Activated gamma-delta T cell treated with Interleukin-2 at 50 U/mL for 16 hours (primary cell): Measurements from ENCODE around the gene SMIM8.
"Not testable (repeated sequence)": the region's sequence is repeated elsewhere in the genome, so short reads cannot be mapped to it uniquely, and the experiment has no call there.

Source experiments
- DNase-seq: peaks from one replicate; pipeline ENCODE4 v3.0.0-alpha.2; 2020

Gene SMIM8

GRCh38 chr6:87322304-87323212, at the start of gene SMIM8:
Gene SMIM8, plus strand, starts transcription at chr6:87322588. Its CDS starts 14,444 bp downstream, at chr6:87337032.
- peak; percentile 81 for DNase-seq

DNA sequence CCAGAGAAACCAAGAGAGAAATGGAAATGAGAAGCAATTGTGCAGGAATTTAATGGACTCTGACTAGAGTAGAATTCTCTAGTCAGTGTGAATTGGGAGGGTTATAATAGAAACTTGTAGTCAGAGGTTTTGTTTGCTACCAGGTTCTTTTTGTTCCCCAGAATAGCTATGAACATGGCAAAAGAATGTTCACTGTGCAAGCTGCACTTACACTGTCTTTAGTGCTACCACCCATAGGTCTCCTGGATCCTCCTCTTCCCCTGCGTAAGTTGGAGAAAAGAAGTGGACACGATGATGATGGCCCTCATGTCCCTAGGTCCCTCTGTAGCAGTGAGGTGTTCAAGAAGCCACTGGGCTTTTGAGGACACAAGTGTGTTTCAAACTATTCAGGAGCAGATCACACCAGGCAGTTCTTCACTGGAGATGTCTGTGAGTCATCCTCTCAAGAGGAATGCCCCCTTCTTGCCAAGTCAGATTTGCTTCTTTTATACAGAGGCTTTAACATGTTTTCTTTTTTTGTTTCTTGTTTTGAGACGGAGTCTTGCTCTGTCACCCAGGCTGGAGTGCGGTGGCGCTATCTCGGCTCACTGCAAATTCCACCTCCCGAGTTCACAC, 47.6 kb upstream of the SMIM8 start:
- DNase-seq: no peak

DNA sequence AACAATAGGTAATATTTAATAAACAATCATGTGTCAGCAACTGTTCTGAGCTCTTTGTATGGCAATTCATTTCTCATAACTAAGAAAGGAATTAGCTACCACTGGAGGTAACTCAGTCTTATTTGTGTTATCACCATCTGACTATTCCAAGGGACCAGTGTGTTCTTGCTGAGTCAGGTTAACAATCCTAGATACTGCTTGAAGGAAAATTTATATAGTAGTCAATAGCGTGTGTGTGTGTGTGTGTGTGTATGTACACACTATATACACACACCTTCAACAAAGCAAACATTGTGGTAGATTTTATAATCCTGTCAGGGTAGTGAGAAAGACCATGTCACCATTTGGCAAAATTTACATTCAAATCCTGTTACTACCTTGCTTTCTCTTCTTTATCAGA, 45.8 kb upstream of the SMIM8 start:
- DNase-seq: no peak

DNA sequence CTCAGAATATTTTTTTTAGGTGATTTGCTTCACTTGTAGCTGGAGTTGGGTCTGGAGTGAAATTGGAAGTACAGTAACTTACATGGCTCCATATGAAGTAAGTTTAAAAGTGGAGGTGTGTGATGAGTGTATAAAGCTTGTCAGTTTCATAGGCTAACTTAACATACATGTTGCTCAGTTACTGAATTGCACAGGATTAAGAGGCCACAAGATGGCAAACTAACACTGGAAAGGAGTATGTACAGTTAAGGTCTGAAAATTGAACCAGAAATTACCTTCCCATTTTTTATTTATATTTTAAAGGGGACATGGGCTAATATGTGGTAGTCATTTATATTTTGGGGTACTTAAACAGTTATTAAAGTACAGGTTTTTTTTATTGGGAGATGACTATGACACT, 45.3 kb upstream of the SMIM8 start:
- DNase-seq: no peak

- DNase-seq: no peak
Observed at GRCh38 chr6:87279196-87279595, 43.2 kb upstream of the SMIM8 start.

GRCh38 chr6:87281426-87281825, 41.0 kb upstream of the SMIM8 start:
- no peak for DNase-seq

- no peak for DNase-seq
Observed at GRCh38 chr6:87282743-87283142, 39.6 kb upstream of the SMIM8 start.

- no peak for DNase-seq
Observed at GRCh38 chr6:87283461-87283860, 38.9 kb upstream of the SMIM8 start.

DNA sequence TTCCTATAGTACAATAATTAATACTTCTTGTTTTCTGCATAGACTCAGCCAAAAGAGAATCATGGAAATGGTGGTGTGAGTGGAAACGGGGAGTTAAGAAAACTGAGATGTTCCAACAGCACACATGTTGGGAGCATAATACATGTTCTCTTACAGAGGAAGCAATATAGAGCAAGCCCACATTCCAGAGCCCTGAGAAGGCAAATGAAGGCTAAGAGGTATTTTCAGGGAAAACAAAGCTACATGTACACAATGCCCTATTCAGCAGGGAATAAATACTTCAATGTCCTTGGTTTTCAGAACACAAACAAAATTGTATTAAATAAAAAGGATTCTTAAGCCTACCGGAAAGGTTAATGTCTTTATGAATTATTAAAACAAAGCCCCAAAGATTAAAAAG, 35.1 kb upstream of the SMIM8 start:
- DNase-seq: no peak

- DNase-seq: no peak
Observed at GRCh38 chr6:87289571-87289970, 32.8 kb upstream of the SMIM8 start.

DNA sequence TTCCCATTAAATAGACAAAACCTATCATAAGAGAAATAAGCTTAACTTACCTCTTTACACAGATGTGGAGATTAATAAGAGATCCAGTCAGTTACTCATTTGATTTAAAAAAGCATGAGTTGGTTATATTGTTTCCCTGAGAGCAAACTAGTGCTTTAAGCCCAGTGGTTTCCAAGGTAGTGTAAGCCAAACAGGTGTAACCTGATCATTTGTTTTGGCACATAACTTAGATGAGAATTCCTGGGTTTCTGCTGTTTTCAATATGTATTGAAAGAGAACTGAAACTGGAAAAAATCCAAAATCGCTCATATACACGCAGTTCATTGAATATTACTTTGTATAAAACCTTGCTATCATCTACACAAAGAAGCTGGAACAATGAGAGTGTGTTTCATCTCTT, 30.5 kb upstream of the SMIM8 start:
- no peak for DNase-seq

DNA sequence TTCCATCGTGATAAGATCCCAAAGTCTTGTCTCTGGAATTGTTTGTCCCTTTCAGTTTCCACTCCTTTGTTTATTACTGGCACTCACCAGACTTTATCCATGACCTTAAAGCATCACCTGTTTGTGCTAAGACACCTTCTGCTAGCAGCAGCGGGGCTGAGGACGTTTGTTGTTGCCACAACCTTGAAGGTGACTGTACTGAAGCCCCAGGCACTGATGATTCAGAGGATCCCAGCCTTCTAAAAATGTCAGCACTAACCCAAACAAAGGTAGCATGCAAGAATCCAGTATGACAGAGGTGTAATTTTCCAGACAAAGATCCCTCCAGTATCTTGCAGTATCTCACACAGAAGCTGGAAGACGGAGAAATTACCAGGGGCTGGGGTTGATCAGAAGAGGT, 28.9 kb upstream of the SMIM8 start:
- DNase-seq: no peak

- no peak for DNase-seq
Observed at GRCh38 chr6:87297119-87297518, 25.3 kb upstream of the SMIM8 start.

DNA sequence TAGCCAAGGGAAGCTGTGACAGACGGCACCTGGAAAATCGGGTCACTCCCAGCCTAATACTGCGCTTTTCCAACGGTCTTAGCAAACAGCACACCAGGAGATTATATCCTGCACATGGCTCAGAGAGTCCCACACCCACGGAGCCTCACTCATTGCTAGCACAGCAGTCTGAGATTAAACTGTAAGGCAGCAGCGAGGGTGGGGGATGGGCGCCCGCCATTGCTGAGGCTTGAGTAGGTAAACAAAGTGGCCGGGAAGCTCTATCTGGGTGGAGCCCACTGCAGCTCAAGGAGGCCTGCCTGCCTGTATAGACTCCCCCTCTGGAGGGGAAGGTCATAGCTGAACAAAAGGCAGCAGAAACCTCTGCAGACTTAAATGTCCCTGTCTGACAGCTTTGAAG, 21.1 kb upstream of the SMIM8 start:
- not testable (repeated sequence) for DNase-seq

GRCh38 chr6:87308970-87309369, 13.4 kb upstream of the SMIM8 start:
- no peak for DNase-seq

DNA sequence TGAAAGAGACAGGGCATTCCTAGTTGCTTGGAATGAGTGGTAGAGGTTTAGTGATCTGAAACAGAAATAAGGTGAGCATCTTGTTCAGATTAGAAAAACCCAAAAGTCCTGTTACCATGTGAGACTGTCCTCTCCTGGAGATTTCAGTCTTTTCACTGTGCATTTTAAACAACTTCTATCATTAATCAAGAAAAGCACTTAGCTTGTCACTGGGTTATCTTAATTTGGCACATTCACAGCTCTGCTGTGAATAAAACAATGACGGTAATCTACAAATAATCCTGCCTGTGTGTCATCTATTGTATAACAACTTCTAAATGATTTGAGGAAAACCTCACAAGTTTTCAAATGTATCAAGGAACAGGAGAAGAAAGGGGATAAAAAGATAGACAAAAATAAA, 9.5 kb upstream of the SMIM8 start:
- DNase-seq: no peak

GRCh38 chr6:87315071-87315470, 7.3 kb upstream of the SMIM8 start:
- DNase-seq: no peak

- DNase-seq: no peak
Observed at GRCh38 chr6:87319271-87319987, 3.0 kb upstream of the SMIM8 start.

DNA sequence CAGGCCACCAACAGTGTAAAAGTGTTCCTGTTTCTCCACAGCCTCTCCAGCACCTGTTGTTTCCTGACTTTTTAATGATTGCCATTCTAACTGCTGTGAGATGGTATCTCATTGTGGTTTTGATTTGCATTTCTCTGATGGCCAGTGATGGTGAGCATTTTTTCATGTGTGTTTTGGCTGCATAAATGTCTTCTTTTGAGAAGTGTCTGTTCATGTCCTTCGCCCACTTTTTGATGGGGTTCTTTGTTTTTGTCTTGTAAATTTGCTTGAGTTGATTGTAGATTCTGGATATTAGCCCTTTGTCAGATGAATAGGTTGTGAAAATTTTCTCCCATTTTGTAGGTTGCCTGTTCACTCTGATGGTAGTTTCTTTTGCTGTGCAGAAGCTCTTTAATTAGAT, 1.5 kb downstream of the SMIM8 start:
- DNase-seq: not testable (repeated sequence)

- no peak for DNase-seq
Observed at GRCh38 chr6:87330961-87331360, 8.6 kb downstream of the SMIM8 start.

DNA sequence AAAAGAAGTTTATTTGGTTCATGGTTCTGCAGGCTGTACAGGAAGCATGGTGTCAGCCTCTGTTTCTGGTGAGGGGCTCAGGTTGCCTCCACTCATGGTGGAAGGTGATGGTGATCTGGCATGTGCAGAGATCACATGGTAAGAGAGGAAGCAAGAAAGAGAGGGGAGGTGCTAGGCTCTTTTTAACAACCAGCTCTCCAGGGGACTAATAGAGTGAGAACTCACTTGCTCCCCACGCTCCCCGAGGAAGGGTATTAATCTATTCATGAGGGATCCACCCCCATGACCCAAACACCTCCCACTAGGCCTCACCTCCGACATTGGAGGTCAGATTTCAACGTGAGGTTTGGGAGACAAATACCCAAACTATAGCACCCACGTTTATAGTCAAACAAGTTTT, 10.6 kb downstream of the SMIM8 start:
- no peak for DNase-seq

GRCh38 chr6:87333591-87334181, 11.3 kb downstream of the SMIM8 start:
- no peak for DNase-seq

- DNase-seq: no peak
Observed at GRCh38 chr6:87334683-87335082, 12.3 kb downstream of the SMIM8 start.
